Measurements from ENCODE around the gene KIF22. TPM values are rescaled to one million over a fixed set of nuclear protein-coding genes. Genes with fewer than 3 reads are reported as not detected.

The KIF22 gene
- total and polyA plus RNA-seq, 8 donors, result 11.1 to 229 (median 51.6) TPM

- TF ChIP-seq CTCF (IDR thresholded peaks at IDR 0.05), result no peak
- no peak for TF ChIP-seq POLR2AphosphoS5 (IDR thresholded peaks at IDR 0.05)
- TF ChIP-seq EP300 (IDR thresholded peaks at IDR 0.05), result no peak
- TF ChIP-seq POLR2A (IDR thresholded peaks at IDR 0.05), result no peak
- Histone ChIP-seq H3K27me3 (peaks cover 0 to 22% (median 0%) of the 10 kb centered on the region in 3 donors), H3K9me3 (no peaks in the 10 kb centered on the region), H3K36me3 (peaks cover 15 to 23% (median 21%) of the 10 kb centered on the region in 4 donors), H3K4me3 (peak overlapping the region in 2 of 4 donors; percentile 63 to 71), H3K27ac (peak overlapping the region in 4 of 5 donors; percentile 88 to 96 (median 92)), H3K4me1 (peaks cover 60 to 79% (median 78%) of the 10 kb centered on the region in 4 donors)
- WGBS, 5 donors, result 72 to 79% (median 77%) methylated on average over 25 to 31 of the region's 31 CpGs
- DNase-seq, result no peak
- intact Hi-C loops (cut with DNase I; ENCODE audit: low total_unique reads), result loop anchor here (5.0 kb wide), 1 partner anchor 48 kb away; no protein-coding TSS in a partner anchor
These were observed 18.6 kb downstream of the KIF22 start for GRCh38 chr16:29809031-29809747.

GRCh38 chr16:29809850-29810698 lies 19.5 kb downstream of the KIF22 start:
- Histone ChIP-seq H3K9me3 (no peaks in the 10 kb centered on the region), H3K27me3 (peaks cover 0 to 22% (median 0%) of the 10 kb centered on the region in 3 donors), H3K4me1 (peaks cover 63 to 80% (median 78%) of the 10 kb centered on the region in 4 donors), H3K27ac (peak overlapping the region; percentile 52 to 96 (median 91)), H3K4me3 (peak overlapping the region in 2 of 4 donors; percentile 63 to 71), H3K36me3 (peaks cover 15 to 23% (median 21%) of the 10 kb centered on the region in 4 donors)
- 53 to 62% (median 56%) methylated on average over 23 of the region's 23 CpGs for WGBS, 5 donors
- intact Hi-C loops (cut with DNase I; ENCODE audit: low total_unique reads), result loop anchor here (5.0 kb wide), 1 partner anchor 47 kb away; no protein-coding TSS in a partner anchor
- TF ChIP-seq EP300 (IDR thresholded peaks at IDR 0.05) (no peak), POLR2AphosphoS5 (IDR thresholded peaks at IDR 0.05) (no peak), CTCF (IDR thresholded peaks at IDR 0.05) (no peak), POLR2A (IDR thresholded peaks at IDR 0.05) (no peak)
- DNase-seq, result peak in 1 of 2 donors; percentile 52

GRCh38 chr16:29810699-29811169 lies 20.2 kb downstream of the KIF22 start:
- no peak for DNase-seq
- intact Hi-C loops (cut with DNase I; ENCODE audit: low total_unique reads), result no loop called here
- Histone ChIP-seq H3K9me3 (no peaks in the 10 kb centered on the region), H3K4me3 (peak overlapping the region in 2 of 4 donors; percentile 61 to 63), H3K36me3 (peaks cover 15 to 23% (median 21%) of the 10 kb centered on the region in 4 donors), H3K27ac (peak overlapping the region; percentile 87 to 96 (median 91)), H3K27me3 (peaks cover 0 to 22% (median 0%) of the 10 kb centered on the region in 3 donors), H3K4me1 (peaks cover 66 to 84% (median 82%) of the 10 kb centered on the region in 4 donors)
- WGBS, 5 donors, result 24 to 32% (median 27%) methylated on average over 9 of the region's 9 CpGs
- TF ChIP-seq POLR2AphosphoS5 (IDR thresholded peaks at IDR 0.05) (no peak), CTCF (IDR thresholded peaks at IDR 0.05) (no peak), EP300 (IDR thresholded peaks at IDR 0.05) (no peak), POLR2A (IDR thresholded peaks at IDR 0.05) (no peak)
